Vagina (tissue), 2 donors: ENCODE measurements around the gene KBTBD2. TPM values are rescaled to one million over a fixed set of nuclear protein-coding genes. Genes with fewer than 3 reads are reported as not detected.

Source experiments
- DNase-seq, 2 donors: peaks; one replicate each; pipeline ENCODE4 v3.0.0-alpha.2; 2017; ENCODE audit errors: extremely low spot score in 2 of 2
- H3K27ac ChIP-seq: fragments of 200-600 bp; sonication (generic); one replicate; pipeline ENCODE4 v1.5.1; 2019
- H3K27me3 ChIP-seq: fragments of 200-600 bp; sonication (generic); one replicate; pipeline ENCODE4 v1.5.1; 2019
- H3K36me3 ChIP-seq, 2 donors: fragments of 200-600 bp; sonication (generic); one replicate each; pipeline ENCODE4 v1.5.1; 2017 to 2019
- H3K4me1 ChIP-seq: fragments of 200-600 bp; sonication (generic); one replicate; pipeline ENCODE4 v1.5.1; 2019
- H3K4me3 ChIP-seq, 2 donors: fragments of 200-600 bp; sonication (generic); 1 replicate in 1 of 2; 2 replicates in 1 of 2; pipeline ENCODE4 v1.5.1; 2016 to 2019
- H3K9me3 ChIP-seq: fragments of 200-600 bp; sonication (generic); one replicate; pipeline ENCODE4 v1.5.1; 2019
- CTCF ChIP-seq, 3 experiments: fragments of 450-650 bp in 2 of 3; fragments of 200-600 bp in 1 of 3; sonication (generic) in 1 of 3; IDR thresholded peaks; one replicate each; pipeline ENCODE4 v1.5.1; 2017 to 2019; ENCODE audit warnings: antibody characterized with exemption in 3 of 3, mild to moderate bottlenecking in 2 of 3, moderate library complexity in 2 of 3
- POLR2A ChIP-seq, 2 donors: fragments of 450-650 bp; IDR thresholded peaks; one replicate each; pipeline ENCODE4 v1.6.1; 2017; ENCODE audit warnings: antibody characterized with exemption in 2 of 2, mild to moderate bottlenecking in 2 of 2, moderate library complexity in 2 of 2
- POLR2AphosphoS5 ChIP-seq, 2 donors: sonication (generic); formaldehyde crosslinking; IDR thresholded peaks; one replicate each; pipeline ENCODE4 v1.9.0; 2017; ENCODE audit warnings: antibody characterized with exemption in 2 of 2, mild to moderate bottlenecking in 2 of 2, low read depth in 1 of 2; ENCODE audit not compliant: insufficient read depth in 1 of 2
- intact Hi-C: fragments of 100-400 bp; cut with DNase I; formaldehyde crosslinking; loops from one replicate; pipeline ENCODE4 v1.15.1; 2023
- total RNA-seq: library from RNA; depleted of rRNA; stranded (reverse); fragments of >200 nt; gene quantifications from one replicate; pipeline ENCODE4 v1.2.3, GENCODE V29; 2016

The KBTBD2 gene
- 30.0 TPM for total RNA-seq

DNA sequence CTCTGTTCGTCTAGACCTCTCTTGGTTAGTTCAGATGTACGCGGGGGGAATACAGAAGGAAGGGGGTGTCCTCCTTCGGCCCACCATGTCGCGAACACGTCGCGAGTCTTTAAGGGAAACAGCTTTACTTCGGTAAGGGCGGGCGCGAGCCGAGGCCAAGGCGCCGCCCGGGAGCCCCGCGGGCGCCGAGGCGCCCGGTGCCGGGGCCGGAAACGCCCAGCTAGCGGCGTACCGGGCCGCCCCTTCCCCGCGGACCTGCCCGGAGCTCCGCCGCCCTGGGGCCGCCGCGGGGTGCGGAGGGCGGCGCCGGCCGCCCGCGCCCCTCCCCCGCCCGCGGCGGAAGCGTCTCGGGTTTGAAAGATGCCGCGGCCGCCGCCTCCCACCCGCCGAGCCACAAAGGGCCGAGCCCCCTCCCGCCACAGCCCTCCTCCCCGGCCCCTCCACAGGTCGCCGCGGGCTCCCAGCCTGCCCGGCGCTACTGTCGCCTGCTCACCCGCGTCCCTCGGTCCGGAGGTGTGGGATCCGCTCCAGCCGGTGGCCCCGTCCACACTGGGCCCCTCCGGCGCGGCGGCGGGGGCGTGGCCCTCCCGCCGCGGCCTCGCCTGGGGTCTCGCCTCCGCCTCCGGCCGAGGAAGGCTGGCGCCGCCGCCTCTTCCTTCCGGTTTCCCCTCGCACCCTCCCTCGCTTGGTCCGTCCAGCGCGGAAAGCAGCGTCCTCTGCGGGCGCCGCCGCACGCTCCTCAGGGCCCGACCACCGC lies at the start of gene KBTBD2:
TSS of gene KBTBD2 (minus strand) at position 718 of the 757 bp plus-strand sequence. CDS start 12,156 bp downstream, outside the sequence.
- H3K4me1 ChIP-seq, result peaks cover 46% of the 10 kb centered on the region
- intact Hi-C loops, result loop anchor here (1.0 to 5.0 kb wide), 2 partner anchors 52 to 394 kb away; partner anchors contain the start of gene AVL9
- TF ChIP-seq POLR2A (IDR thresholded peaks at IDR 0.05) (peak in 1 of 2 donors; percentile 39), CTCF (IDR thresholded peaks at IDR 0.05) (no peak), POLR2AphosphoS5 (IDR thresholded peaks at IDR 0.05; ENCODE audit: insufficient read depth in 1 of 2, low read depth in 1 of 2) (no peak)

GRCh38 chr7:32941181-32941580 lies 49.6 kb upstream of the KBTBD2 start:
- peak overlapping the region; percentile 99 for H3K27ac ChIP-seq
- peaks cover 59% of the 10 kb centered on the region for H3K4me1 ChIP-seq
- intact Hi-C loops, result no loop called here
- no peaks in the 10 kb centered on the region for H3K9me3 ChIP-seq
- H3K27me3 ChIP-seq, result no peaks in the 10 kb centered on the region
- peak overlapping the region; percentile 82 to 90 for H3K4me3 ChIP-seq
- TF ChIP-seq POLR2A (IDR thresholded peaks at IDR 0.05), result no peak
- H3K36me3 ChIP-seq, result no peaks in the 10 kb centered on the region
- DNase-seq, result no peak

More for the DNA sequence above, at the start of gene KBTBD2:
- H3K27ac ChIP-seq, result peak within 1 kb of the TSS; percentile 99
- no peaks in the 10 kb centered on the region for H3K36me3 ChIP-seq
- peak within 1 kb of the TSS; percentile 88 to 95 for H3K4me3 ChIP-seq
- DNase-seq, result no peak
- H3K27me3 ChIP-seq, result no peaks in the 10 kb centered on the region
- no peaks in the 10 kb centered on the region for H3K9me3 ChIP-seq

GRCh38 chr7:32937344-32938174 lies 46.0 kb upstream of the KBTBD2 start:
- no peaks in the 10 kb centered on the region for H3K27me3 ChIP-seq
- intact Hi-C loops, result no loop called here
- H3K27ac ChIP-seq, result peak overlapping the region; percentile 17
- peaks cover 0 to 2% of the 10 kb centered on the region in 2 donors for H3K36me3 ChIP-seq
- H3K4me3 ChIP-seq, result no peak overlapping the region
- DNase-seq, result no peak
- H3K4me1 ChIP-seq, result peaks cover 70% of the 10 kb centered on the region
- H3K9me3 ChIP-seq, result no peaks in the 10 kb centered on the region
- no peak for TF ChIP-seq POLR2A (IDR thresholded peaks at IDR 0.05)
- TF ChIP-seq CTCF (IDR thresholded peaks at IDR 0.05), result no peak
- TF ChIP-seq POLR2AphosphoS5 (IDR thresholded peaks at IDR 0.05; ENCODE audit: insufficient read depth in 1 of 2, low read depth in 1 of 2), result no peak

- no peak for TF ChIP-seq CTCF (IDR thresholded peaks at IDR 0.05)
- H3K4me3 ChIP-seq, result no peak overlapping the region
- intact Hi-C loops, result no loop called here
- no peak overlapping the region for H3K27ac ChIP-seq
- no peak for DNase-seq
- no peaks in the 10 kb centered on the region for H3K9me3 ChIP-seq
- H3K36me3 ChIP-seq, result peaks cover 0 to 8% of the 10 kb centered on the region in 2 donors
- H3K4me1 ChIP-seq, result peaks cover 66% of the 10 kb centered on the region
- H3K27me3 ChIP-seq, result no peaks in the 10 kb centered on the region
Observed at GRCh38 chr7:32936689-32937088, 45.1 kb upstream of the KBTBD2 start.

DNA sequence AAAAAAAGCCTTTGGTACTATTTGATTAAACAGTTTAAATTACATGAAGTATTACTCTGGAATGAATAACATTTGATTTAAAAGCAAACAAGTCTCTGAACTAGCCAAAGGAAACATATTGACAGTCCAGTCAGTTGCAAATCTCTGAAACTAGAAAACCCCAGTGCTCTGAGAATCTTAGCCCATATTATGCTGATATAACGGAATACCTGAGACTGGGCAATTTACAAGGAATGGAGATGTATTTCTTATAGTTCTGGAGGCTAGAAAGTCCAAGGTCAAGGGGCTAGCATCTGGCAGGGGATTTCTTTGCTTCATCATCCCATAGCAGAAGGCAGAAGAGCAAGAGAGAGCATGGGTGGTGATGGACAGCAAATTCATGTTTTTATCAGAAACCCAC lies 44.0 kb upstream of the KBTBD2 start:
- Histone ChIP-seq H3K27ac (no peak overlapping the region), H3K4me3 (no peak overlapping the region), H3K4me1 (peaks cover 58% of the 10 kb centered on the region), H3K36me3 (peaks cover 0 to 8% of the 10 kb centered on the region in 2 donors), H3K9me3 (no peaks in the 10 kb centered on the region), H3K27me3 (no peaks in the 10 kb centered on the region)
- DNase-seq, result no peak
- intact Hi-C loops, result no loop called here
- no peak for TF ChIP-seq POLR2AphosphoS5 (IDR thresholded peaks at IDR 0.05; ENCODE audit: insufficient read depth in 1 of 2, low read depth in 1 of 2)
- no peak for TF ChIP-seq CTCF (IDR thresholded peaks at IDR 0.05)
- TF ChIP-seq POLR2A (IDR thresholded peaks at IDR 0.05), result no peak
